SKM-1 treated with dmso at 0.1 percent for 144 hours (cell line): ENCODE results near the gene CNTNAP5.

Experiments
- DNase-seq: peaks from one replicate; lab custom pipeline; 2025; ENCODE audit not compliant: unreplicated experiment; lab: John Stamatoyannopoulos, UW

Gene CNTNAP5

GRCh38 chr2:124261456-124261855 lies 236.4 kb downstream of the CNTNAP5 start:
- DNase-seq, result no peak

- DNase-seq, result no peak
Observed at GRCh38 chr2:124264551-124265091, 239.5 kb downstream of the CNTNAP5 start.

- DNase-seq, result no peak
Observed at GRCh38 chr2:124267794-124268193, 242.7 kb downstream of the CNTNAP5 start.

- DNase-seq, result no peak
Observed at GRCh38 chr2:124269348-124269747, 244.3 kb downstream of the CNTNAP5 start.

- DNase-seq, result no peak
Observed at GRCh38 chr2:124272261-124272841, 247.3 kb downstream of the CNTNAP5 start.

- DNase-seq, result no peak
Observed at GRCh38 chr2:124281541-124281940, 256.5 kb downstream of the CNTNAP5 start.

- no peak for DNase-seq
Observed at GRCh38 chr2:124283096-124283495, 258.0 kb downstream of the CNTNAP5 start.

GRCh38 chr2:124286089-124286783 lies 261.1 kb downstream of the CNTNAP5 start:
- DNase-seq, result no peak

GRCh38 chr2:124289060-124289459 lies 264.0 kb downstream of the CNTNAP5 start:
- no peak for DNase-seq

- DNase-seq, result no peak
Observed at GRCh38 chr2:124289615-124290014, 264.5 kb downstream of the CNTNAP5 start.

GRCh38 chr2:124296470-124296869 lies 271.4 kb downstream of the CNTNAP5 start:
- DNase-seq, result no peak

- DNase-seq, result no peak
Observed at GRCh38 chr2:124301915-124302314, 276.8 kb downstream of the CNTNAP5 start.

GRCh38 chr2:124308319-124309062 lies 283.4 kb downstream of the CNTNAP5 start:
- DNase-seq, result no peak

GRCh38 chr2:124309563-124310138 lies 284.6 kb downstream of the CNTNAP5 start:
- DNase-seq, result no peak

GRCh38 chr2:124310671-124311070 lies 285.6 kb downstream of the CNTNAP5 start:
- no peak for DNase-seq

GRCh38 chr2:124314084-124314483 lies 289.0 kb downstream of the CNTNAP5 start:
- DNase-seq, result no peak

- no peak for DNase-seq
Observed at GRCh38 chr2:124315221-124315880, 290.3 kb downstream of the CNTNAP5 start.

GRCh38 chr2:124316133-124316532 lies 291.0 kb downstream of the CNTNAP5 start:
- no peak for DNase-seq

GRCh38 chr2:124316881-124317605 lies 292.0 kb downstream of the CNTNAP5 start:
- DNase-seq, result no peak

GRCh38 chr2:124317628-124318027 lies 292.5 kb downstream of the CNTNAP5 start:
- DNase-seq, result no peak
